ENCODE measurements around the gene C22orf39. TPM values are rescaled to one million over a fixed set of nuclear protein-coding genes. Genes with fewer than 3 reads are reported as not detected.

Gene C22orf39
- polyA plus RNA-seq, 2 of the 4 experiments (the other 2 are of a cell fraction): 19.4 to 19.5 TPM

- TF ChIP-seq FOSB (CRISPR knock-in tag; IDR thresholded peaks at IDR 0.05): no peak
- TF ChIP-seq CEBPB (IDR thresholded peaks at IDR 0.05): no peak
- no peak for TF ChIP-seq ZSCAN20 (CRISPR knock-in tag; IDR thresholded peaks at IDR 0.05)
- peak; percentile 40 for TF ChIP-seq MAX (IDR thresholded peaks at IDR 0.05)
- TF ChIP-seq BCL3 (IDR thresholded peaks at IDR 0.05): no peak
- TF ChIP-seq USF2 (IDR thresholded peaks at IDR 0.05): peak; percentile 52
These were observed at the start of gene C22orf39 (continued) for GRCh38 chr22:19447330-19448075.

- ChIA-PET POLR2A (no interaction called here), CTCF (interaction anchor here (1.0 to 1.7 kb wide), 2 partner anchors 131 to 133 kb away, joined by 3 to 17 read pairs; no protein-coding TSS in a partner anchor)
- TF ChIP-seq HES2 (IDR thresholded peaks at IDR 0.05) (no peak), E2F6 (IDR thresholded peaks at IDR 0.05; ENCODE audit: borderline replicate concordance, low read depth) (no peak), MAX (IDR thresholded peaks at IDR 0.05) (no peak), CBX2 (IDR thresholded peaks at IDR 0.05; ENCODE audit: borderline replicate concordance, low read depth) (no peak), EHF (CRISPR knock-in tag; IDR thresholded peaks at IDR 0.05) (no peak), NPAS2 (CRISPR knock-in tag; IDR thresholded peaks at IDR 0.05; ENCODE audit: borderline replicate concordance) (no peak), POLR2AphosphoS2 (conservative IDR thresholded peaks at IDR 0.05; ENCODE audit: low read length) (no peak), HDAC2 (IDR thresholded peaks at IDR 0.05) (no peak), FOSB (CRISPR knock-in tag; IDR thresholded peaks at IDR 0.05) (no peak), JUNB (IDR thresholded peaks at IDR 0.05) (no peak), CEBPB (IDR thresholded peaks at IDR 0.05) (no peak), RCOR1 (IDR thresholded peaks at IDR 0.05; ENCODE audit: low read depth, low read length) (no peak), USF2 (IDR thresholded peaks at IDR 0.05) (no peak), KDM5A (IDR thresholded peaks at IDR 0.05) (no peak), POLR2A (IDR thresholded peaks at IDR 0.05; ENCODE audit: low read length) (no peak), ESRRA (IDR thresholded peaks at IDR 0.05; ENCODE audit: borderline replicate concordance, low read length) (no peak), RAD21 (conservative IDR thresholded peaks at IDR 0.05 in 1 of 2, IDR thresholded peaks at IDR 0.05 in 1 of 2) (no peak)
- no peaks in the 10 kb centered on the region for H3K9me3 ChIP-seq
- DNase-seq (ENCODE audit: low read depth in 1 of 2, low spot score in 1 of 2) (no peak), FAIRE-seq (no peak), ATAC-seq (no peak)
- WGBS (ENCODE audit: missing lambda C conversion rate): 100% methylated on average over 3 of the region's 3 CpGs
- no peak overlapping the region for H3K4me2 ChIP-seq
- H3K27ac ChIP-seq: no peak overlapping the region
- H3K4me1 ChIP-seq: no peaks in the 10 kb centered on the region
- H3K4me3 ChIP-seq: no peak overlapping the region
These were observed 49.7 kb upstream of the C22orf39 start for GRCh38 chr22:19497245-19497644.

- H3K9me3 ChIP-seq: no peaks in the 10 kb centered on the region
- no peak overlapping the region for H3K4me2 ChIP-seq
- DNase-seq (ENCODE audit: low read depth in 1 of 2, low spot score in 1 of 2) (no peak), ATAC-seq (no peak), FAIRE-seq (no peak)
- POLR2A ChIA-PET: no interaction called here
- CTCF ChIA-PET: interaction anchor here (0.8 to 1.5 kb wide), 5 partner anchors 20 to 142 kb away, joined by 3 to 12 read pairs (median 4); no protein-coding TSS in a partner anchor
- no peak overlapping the region for H3K4me3 ChIP-seq
- 99% methylated on average over 3 of the region's 3 CpGs for WGBS (ENCODE audit: missing lambda C conversion rate)
- H3K4me1 ChIP-seq: no peaks in the 10 kb centered on the region
- H3K27ac ChIP-seq: no peak overlapping the region
- TF ChIP-seq MYC (IDR thresholded peaks at IDR 0.05; ENCODE audit: borderline replicate concordance, low read length): no peak
- no peak for TF ChIP-seq HOXB13 (CRISPR knock-in tag; IDR thresholded peaks at IDR 0.05; ENCODE audit: low read depth)
- no peak for TF ChIP-seq HMGXB4 (CRISPR knock-in tag; IDR thresholded peaks at IDR 0.05; ENCODE audit: borderline replicate concordance)
- no peak for TF ChIP-seq KDM1A (IDR thresholded peaks at IDR 0.05; ENCODE audit: low read depth)
- TF ChIP-seq CTCF (IDR thresholded peaks at IDR 0.05): no peak
These were observed 48.8 kb upstream of the C22orf39 start for GRCh38 chr22:19496324-19496630.
